Trophoblast cell (in vitro differentiated cells and primary cell): ENCODE results near the gene PLA2G4D.

ENCODE experiments used
- DNase-seq, 2 donors: peaks; one replicate each; pipeline ENCODE4 v3.0.0-alpha.2; 2016
- H2AFZ ChIP-seq: 2 replicates; pipeline ENCODE4 v1.6.1; 2013; ENCODE audit warnings: low read length, moderate library complexity, mild to moderate bottlenecking; ENCODE audit not compliant: insufficient read depth, poor library complexity
- H2AK5ac ChIP-seq: 2 replicates; pipeline ENCODE4 v1.6.1; 2013; ENCODE audit warnings: mild to moderate bottlenecking, low read length
- H2BK120ac ChIP-seq: 2 replicates; pipeline ENCODE4 v1.6.1; 2013; ENCODE audit warnings: low read length, mild to moderate bottlenecking, moderate library complexity; ENCODE audit not compliant: insufficient read depth, poor library complexity
- H2BK12ac ChIP-seq: 2 replicates; pipeline ENCODE4 v1.6.1; 2013; ENCODE audit warnings: mild to moderate bottlenecking, low read length, moderate library complexity
- H2BK5ac ChIP-seq: 2 replicates; pipeline ENCODE4 v1.6.1; 2013; ENCODE audit warnings: low read length, low read depth, moderate library complexity, mild to moderate bottlenecking; ENCODE audit not compliant: poor library complexity
- H3K14ac ChIP-seq: 2 replicates; pipeline ENCODE4 v1.6.1; 2013; ENCODE audit warnings: mild to moderate bottlenecking, low read length
- H3K18ac ChIP-seq: 2 replicates; pipeline ENCODE4 v1.6.1; 2013; ENCODE audit warnings: mild to moderate bottlenecking, low read length
- H3K23ac ChIP-seq: 2 replicates; pipeline ENCODE4 v1.6.1; 2013; ENCODE audit warnings: low read length
- H3K27ac ChIP-seq: 2 replicates; pipeline ENCODE4 v1.5.1; 2013; ENCODE audit warnings: low read depth, mild to moderate bottlenecking, inconsistent platforms, low read length, moderate library complexity
- H3K27me3 ChIP-seq: 2 replicates; pipeline ENCODE4 v1.6.1; 2013; ENCODE audit warnings: inconsistent platforms, mild to moderate bottlenecking, low read length, moderate library complexity; ENCODE audit not compliant: insufficient read depth
- H3K36me3 ChIP-seq, 2 experiments: 1 replicate in 1 of 2; 2 replicates in 1 of 2; pipeline ENCODE4 v1.6.1; 2013; ENCODE audit warnings: low read length in 2 of 2, mild to moderate bottlenecking in 2 of 2, moderate library complexity in 1 of 2; ENCODE audit not compliant: insufficient read depth in 2 of 2, control insufficient read depth in 1 of 2
- H3K4ac ChIP-seq: 2 replicates; pipeline ENCODE4 v1.6.1; 2013; ENCODE audit warnings: low read depth, mild to moderate bottlenecking, low read length, moderate library complexity
- H3K4me1 ChIP-seq, 2 experiments: 1 replicate in 1 of 2; 2 replicates in 1 of 2; pipeline ENCODE4 v1.6.1; 2013; ENCODE audit warnings: low read length in 2 of 2, mild to moderate bottlenecking in 2 of 2, moderate library complexity in 1 of 2; ENCODE audit not compliant: insufficient read depth in 2 of 2, control insufficient read depth in 1 of 2
- H3K4me2 ChIP-seq: 2 replicates; pipeline ENCODE4 v1.6.1; 2013; ENCODE audit warnings: inconsistent platforms, mild to moderate bottlenecking, low read length, moderate library complexity
- H3K4me3 ChIP-seq: 2 replicates; pipeline ENCODE4 v1.5.1; 2013; ENCODE audit warnings: mild to moderate bottlenecking, low read depth, low read length, inconsistent platforms
- H3K79me1 ChIP-seq: one replicate; pipeline ENCODE4 v1.6.1; 2013; ENCODE audit warnings: low read length
- H3K79me2 ChIP-seq: 2 replicates; pipeline ENCODE4 v1.6.1; 2013; ENCODE audit warnings: low read length, mild to moderate bottlenecking; ENCODE audit not compliant: control insufficient read depth, insufficient read depth, poor library complexity
- H3K9ac ChIP-seq: 2 replicates; pipeline ENCODE4 v1.6.1; 2013; ENCODE audit warnings: mild to moderate bottlenecking, low read length
- H3K9me3 ChIP-seq: 2 replicates; pipeline ENCODE4 v1.6.1; 2013; ENCODE audit warnings: low read depth, mild to moderate bottlenecking, control low read depth, inconsistent platforms, low read length; ENCODE audit not compliant: insufficient read depth
- H4K12ac ChIP-seq: 2 replicates; pipeline ENCODE4 v1.6.1; 2013; ENCODE audit warnings: low read depth, mild to moderate bottlenecking, low read length, moderate library complexity
- H4K8ac ChIP-seq: 2 replicates; pipeline ENCODE4 v1.6.1; 2013; ENCODE audit warnings: low read depth, mild to moderate bottlenecking, low read length, moderate library complexity
- H4K91ac ChIP-seq: one replicate; pipeline ENCODE4 v1.6.1; 2013; ENCODE audit warnings: low read depth, mild to moderate bottlenecking, low read length, moderate library complexity
- WGBS: extraction: QIAGEN DNeasy Blood & Tissue Kit; methylation state at CpG from one replicate; pipeline ENCODE4 v1.1.7; 2013; ENCODE audit warnings: missing lambda C conversion rate; ENCODE audit not compliant: insufficient read length, insufficient coverage; ENCODE audit errors: extremely low coverage; 5-methylcytosine and 5-hydroxymethylcytosine counted together

The PLA2G4D gene

GRCh38 chr15:42068601-42069000 is 25.8 kb downstream of the PLA2G4D start:
- no CpG with 5 or more reads among the region's 14 CpGs for WGBS
- Histone ChIP-seq H3K27ac (no peak overlapping the region), H3K4me2 (no peak overlapping the region), H4K12ac (no peak overlapping the region), H3K27me3 (no peaks in the 10 kb centered on the region), H2AK5ac (no peak overlapping the region), H3K23ac (no peak overlapping the region), H3K79me2 (no peaks in the 10 kb centered on the region), H3K79me1 (no peaks in the 10 kb centered on the region), H3K4me3 (no peak overlapping the region), H3K9ac (no peak overlapping the region), H2BK120ac (no peak overlapping the region), H3K4ac (no peak overlapping the region), H4K8ac (no peak overlapping the region), H4K91ac (no peak overlapping the region), H3K36me3 (no peaks in the 10 kb centered on the region), H2BK12ac (no peak overlapping the region), H3K18ac (no peak overlapping the region), H3K9me3 (no peaks in the 10 kb centered on the region), H3K4me1 (peaks cover 0 to 1% of the 10 kb centered on the region in 2 experiments), H2BK5ac (no peak overlapping the region), H2AFZ (no peak overlapping the region), H3K14ac (no peak overlapping the region)
- DNase-seq = no peak

- Histone ChIP-seq H3K4me2 (no peak overlapping the region), H3K4me1 (peaks cover 0 to 1% of the 10 kb centered on the region in 2 experiments), H3K27me3 (no peaks in the 10 kb centered on the region), H3K36me3 (no peaks in the 10 kb centered on the region), H3K79me1 (no peaks in the 10 kb centered on the region), H3K4ac (no peak overlapping the region), H2BK120ac (no peak overlapping the region), H2BK12ac (no peak overlapping the region), H3K9ac (no peak overlapping the region), H2AFZ (no peak overlapping the region), H4K8ac (no peak overlapping the region), H3K18ac (no peak overlapping the region), H2BK5ac (no peak overlapping the region), H3K27ac (no peak overlapping the region), H4K12ac (no peak overlapping the region), H3K9me3 (no peaks in the 10 kb centered on the region), H3K14ac (no peak overlapping the region), H3K79me2 (no peaks in the 10 kb centered on the region), H3K23ac (no peak overlapping the region), H4K91ac (no peak overlapping the region), H3K4me3 (no peak overlapping the region), H2AK5ac (no peak overlapping the region)
- DNase-seq = no peak
- no CpG with 5 or more reads among the region's 10 CpGs for WGBS
These were observed 27.5 kb downstream of the PLA2G4D start for GRCh38 chr15:42066764-42067415.

DNA sequence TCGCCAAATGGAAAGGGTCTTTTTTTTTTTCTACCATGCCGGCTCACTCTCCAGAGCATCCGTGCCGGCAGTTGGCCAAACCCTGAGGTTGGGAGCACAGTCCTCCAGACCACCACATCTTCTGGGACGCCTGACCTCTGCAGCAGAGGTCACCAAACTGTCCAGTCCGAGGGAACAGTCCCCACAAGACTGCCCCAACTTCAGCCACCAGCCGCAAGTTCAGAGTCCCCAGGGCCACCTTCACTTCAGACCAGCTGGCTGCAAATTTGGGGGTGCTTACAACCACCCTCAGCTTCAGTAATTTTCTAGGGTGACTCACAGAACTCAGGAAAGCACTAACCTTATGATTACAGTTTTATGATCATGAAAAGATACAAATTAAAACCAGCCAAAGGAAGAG is 28.9 kb downstream of the PLA2G4D start:
- no peaks in the 10 kb centered on the region for H3K27me3 ChIP-seq
- no peak overlapping the region for H2BK120ac ChIP-seq
- H3K4me2 ChIP-seq = no peak overlapping the region
- H3K9me3 ChIP-seq = no peaks in the 10 kb centered on the region
- no peaks in the 10 kb centered on the region for H3K36me3 ChIP-seq
- H2BK5ac ChIP-seq = no peak overlapping the region
- H3K27ac ChIP-seq = no peak overlapping the region
- H3K4me1 ChIP-seq = peaks cover 0 to 1% of the 10 kb centered on the region in 2 experiments
- H3K23ac ChIP-seq = no peak overlapping the region
- H2AK5ac ChIP-seq = no peak overlapping the region
- no peak for DNase-seq
- no peak overlapping the region for H4K8ac ChIP-seq
- WGBS = no CpG with 5 or more reads among the region's 7 CpGs
- no peak overlapping the region for H3K4ac ChIP-seq
- H2AFZ ChIP-seq = no peak overlapping the region
- H3K9ac ChIP-seq = no peak overlapping the region
- no peak overlapping the region for H3K14ac ChIP-seq
- H3K79me2 ChIP-seq = no peaks in the 10 kb centered on the region
- no peak overlapping the region for H4K12ac ChIP-seq
- H4K91ac ChIP-seq = no peak overlapping the region
- no peak overlapping the region for H3K4me3 ChIP-seq
- H2BK12ac ChIP-seq = no peak overlapping the region
- no peaks in the 10 kb centered on the region for H3K79me1 ChIP-seq
- no peak overlapping the region for H3K18ac ChIP-seq

GRCh38 chr15:42065033-42065432 is 29.3 kb downstream of the PLA2G4D start:
- H3K27me3 ChIP-seq = no peaks in the 10 kb centered on the region
- no peak overlapping the region for H2BK5ac ChIP-seq
- H2AFZ ChIP-seq = no peak overlapping the region
- H3K4me2 ChIP-seq = no peak overlapping the region
- no peak overlapping the region for H4K12ac ChIP-seq
- H3K4me3 ChIP-seq = no peak overlapping the region
- H3K79me2 ChIP-seq = no peaks in the 10 kb centered on the region
- H3K14ac ChIP-seq = no peak overlapping the region
- no peak overlapping the region for H2BK12ac ChIP-seq
- no peak overlapping the region for H3K9ac ChIP-seq
- H3K18ac ChIP-seq = no peak overlapping the region
- no peak overlapping the region for H2BK120ac ChIP-seq
- H3K23ac ChIP-seq = no peak overlapping the region
- no peaks in the 10 kb centered on the region for H3K9me3 ChIP-seq
- H4K8ac ChIP-seq = no peak overlapping the region
- no peaks in the 10 kb centered on the region for H3K79me1 ChIP-seq
- no peak overlapping the region for H4K91ac ChIP-seq
- peaks cover 0 to 1% of the 10 kb centered on the region in 2 experiments for H3K4me1 ChIP-seq
- no peak overlapping the region for H3K4ac ChIP-seq
- WGBS = no CpG with 5 or more reads among the region's 7 CpGs
- no peaks in the 10 kb centered on the region for H3K36me3 ChIP-seq
- H3K27ac ChIP-seq = no peak overlapping the region
- DNase-seq = no peak
- no peak overlapping the region for H2AK5ac ChIP-seq
